Stimulated activated CD4-positive, alpha-beta T cell treated with anti-CD3 and anti-CD28 coated beads, Interleukin-4, amount 100 ng/mL, for 4 hours (primary cell): Measurements from ENCODE around the gene PDK2.
A peak's percentile ranks its signal among the peaks of the same experiment; 100 is the strongest.
"Not testable (repeated sequence)": the region's sequence is repeated elsewhere in the genome, so short reads cannot be mapped to it uniquely, and the experiment has no call there.

ENCODE experiments used
- DNase-seq, 2 experiments: peaks; one replicate each; pipeline ENCODE4 v3.0.0-alpha.2; 2020

PDK2 gene

GRCh38 chr17:50059256-50059655 is 35.9 kb upstream of the PDK2 start:
- DNase-seq: no peak

- DNase-seq: no peak
These were observed 35.3 kb upstream of the PDK2 start for GRCh38 chr17:50059759-50060273.

GRCh38 chr17:50060951-50061712 is 34.0 kb upstream of the PDK2 start:
- DNase-seq: no peak

- not testable (repeated sequence) for DNase-seq
These were observed 33.5 kb upstream of the PDK2 start for GRCh38 chr17:50061713-50062045.

DNA sequence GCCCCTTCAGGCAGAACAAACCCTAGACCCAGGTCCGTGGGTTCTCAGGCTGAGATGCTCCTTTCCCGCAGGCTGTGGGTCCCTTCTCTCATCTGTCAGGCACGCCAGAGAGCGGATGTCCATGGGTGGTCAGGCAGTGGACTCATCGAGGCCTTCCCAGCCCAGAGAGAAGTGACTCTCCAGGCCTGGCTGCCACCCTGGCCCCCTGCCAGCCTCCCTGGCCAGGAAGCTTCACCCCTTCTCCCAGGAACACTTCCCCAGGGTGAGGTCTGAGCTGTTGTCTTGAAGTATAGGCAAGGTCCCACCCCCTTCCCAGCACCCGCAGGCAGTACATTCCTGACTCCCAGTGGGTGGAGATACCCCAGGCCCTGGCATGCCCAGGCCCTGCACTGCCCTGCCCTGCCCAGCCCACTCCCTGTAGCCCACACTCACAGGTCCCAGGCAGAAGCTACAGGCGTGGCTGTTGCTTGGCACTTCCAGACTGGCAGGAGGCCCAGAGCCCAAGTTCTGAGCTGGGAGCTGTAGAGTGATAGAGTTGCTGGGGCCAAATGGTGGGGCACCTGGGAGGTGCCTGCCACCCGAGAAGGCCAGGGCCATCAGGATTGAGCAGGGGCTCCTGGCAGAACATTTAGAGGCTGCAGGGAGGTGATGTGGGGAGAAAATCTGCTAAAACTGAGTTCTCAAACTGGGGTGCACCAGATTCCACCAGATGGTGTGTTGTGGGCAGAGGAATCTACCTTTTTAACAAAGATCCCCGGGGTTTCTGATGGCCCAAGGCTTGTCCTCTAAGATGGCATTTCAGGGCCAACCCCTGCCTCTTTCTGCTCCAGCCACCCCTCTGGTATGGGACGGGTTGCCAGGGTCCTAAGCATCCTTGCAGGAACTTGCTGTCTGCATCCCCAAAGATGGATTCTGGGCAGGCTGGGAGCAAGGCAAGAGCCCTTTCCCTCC is 32.6 kb upstream of the PDK2 start:
- DNase-seq: no peak

- DNase-seq: no peak
These were observed 31.4 kb upstream of the PDK2 start for GRCh38 chr17:50063561-50064252.

GRCh38 chr17:50064253-50065001 is 30.7 kb upstream of the PDK2 start:
- DNase-seq: no peak

DNA sequence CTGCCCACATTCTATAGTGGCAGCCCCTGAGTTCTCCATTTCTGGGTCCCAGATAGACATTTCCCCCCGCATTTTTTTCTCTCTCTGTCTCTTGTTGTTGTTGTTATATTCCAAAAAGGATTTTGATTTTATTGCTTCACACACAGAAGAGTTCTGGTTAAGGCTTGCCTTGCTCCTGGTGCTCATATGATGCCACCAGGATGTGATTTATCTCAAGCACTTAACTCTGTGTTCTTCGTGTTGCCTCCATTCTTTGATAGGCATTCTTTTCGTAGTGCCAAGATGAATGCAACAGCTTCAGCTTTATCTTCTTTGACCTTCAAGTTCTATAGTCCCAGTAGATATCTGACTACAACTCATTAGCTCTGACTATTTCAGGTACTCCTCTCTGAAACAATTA is 30.1 kb upstream of the PDK2 start:
- DNase-seq: no peak

GRCh38 chr17:50066995-50067394 is 28.2 kb upstream of the PDK2 start:
- no peak for DNase-seq

GRCh38 chr17:50067996-50068395 is 27.2 kb upstream of the PDK2 start:
- DNase-seq: no peak

DNA sequence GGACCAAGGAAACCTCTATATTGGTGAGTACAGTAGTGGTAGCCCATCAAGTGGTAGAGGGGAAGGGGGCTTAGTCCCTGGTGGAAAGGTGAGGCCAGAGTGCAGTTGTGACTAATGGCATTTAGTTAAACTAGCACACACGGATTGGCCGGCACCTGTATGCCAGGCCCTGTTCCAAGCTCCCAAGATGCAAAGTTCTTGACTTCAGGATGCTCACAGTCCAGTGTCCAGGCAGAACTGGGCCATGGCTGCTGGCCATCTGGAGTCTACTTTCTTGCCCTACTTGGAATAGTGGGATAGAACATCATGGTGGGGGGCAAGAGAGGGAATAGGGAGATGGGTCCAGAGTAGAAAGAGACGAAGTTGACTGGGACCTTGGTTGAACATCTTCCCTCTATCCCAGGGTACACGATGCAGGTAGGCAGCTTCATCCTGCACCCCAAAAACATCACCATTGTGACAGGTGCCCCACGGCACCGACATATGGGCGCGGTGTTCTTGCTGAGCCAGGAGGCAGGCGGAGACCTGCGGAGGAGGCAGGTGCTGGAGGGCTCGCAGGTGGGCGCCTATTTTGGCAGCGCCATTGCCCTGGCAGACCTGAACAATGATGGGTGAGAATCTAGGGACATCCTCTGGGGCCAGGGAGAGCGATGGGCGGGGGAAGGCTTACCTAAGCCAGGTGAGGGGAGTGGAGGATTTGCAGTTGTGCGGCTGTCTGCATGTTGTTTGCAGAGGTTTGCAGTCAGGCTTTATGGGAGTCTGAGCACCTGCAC is 24.1 kb upstream of the PDK2 start:
- DNase-seq: no peak

- DNase-seq: no peak
These were observed 23.5 kb upstream of the PDK2 start for GRCh38 chr17:50071692-50072091.

GRCh38 chr17:50072130-50072529 is 23.0 kb upstream of the PDK2 start:
- no peak for DNase-seq

DNA sequence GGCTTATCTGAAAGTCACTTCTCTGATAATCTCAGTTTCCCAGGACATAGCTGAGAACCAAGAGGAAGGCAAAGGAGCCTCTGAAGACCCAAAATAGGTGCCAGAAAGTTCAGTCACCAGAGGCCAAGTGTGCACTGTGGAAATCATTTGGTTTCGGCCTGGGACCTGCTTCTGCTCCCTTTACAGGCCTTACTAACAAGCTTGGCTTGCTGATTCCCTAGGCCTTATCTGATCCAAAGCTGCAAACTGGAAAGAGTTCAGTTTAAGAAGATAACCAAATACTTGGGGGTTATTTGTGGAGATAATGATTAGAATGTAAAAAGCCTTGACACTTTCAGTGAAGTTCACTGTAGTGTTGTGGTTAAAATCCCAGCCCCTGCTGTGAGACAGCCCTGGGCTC is 22.2 kb upstream of the PDK2 start:
- no peak for DNase-seq

GRCh38 chr17:50074227-50074626 is 20.9 kb upstream of the PDK2 start:
- DNase-seq: no peak

DNA sequence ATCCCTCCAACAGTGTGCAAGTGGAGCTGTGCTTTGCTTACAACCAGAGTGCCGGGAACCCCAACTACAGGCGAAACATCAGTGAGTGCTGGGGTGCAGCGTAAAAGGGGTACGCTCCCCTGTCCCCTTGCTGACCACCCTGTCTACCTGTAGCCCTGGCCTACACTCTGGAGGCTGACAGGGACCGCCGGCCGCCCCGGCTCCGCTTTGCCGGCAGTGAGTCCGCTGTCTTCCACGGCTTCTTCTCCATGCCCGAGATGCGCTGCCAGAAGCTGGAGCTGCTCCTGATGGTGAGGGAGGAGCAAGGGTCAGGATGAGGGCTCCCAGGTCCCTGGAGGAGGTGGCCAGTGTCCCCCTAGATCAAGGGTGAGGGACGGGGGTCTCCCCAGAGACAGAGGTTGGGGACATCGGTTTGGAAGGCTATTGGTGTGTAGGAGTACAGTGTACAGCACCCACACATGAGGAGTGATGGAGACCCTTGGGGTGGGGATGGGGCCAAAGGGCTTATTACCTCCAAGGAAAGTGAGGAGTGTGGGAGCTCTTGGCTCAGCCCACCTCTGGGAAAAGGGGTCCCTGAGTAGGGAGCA is 19.6 kb upstream of the PDK2 start:
- no peak for DNase-seq

DNA sequence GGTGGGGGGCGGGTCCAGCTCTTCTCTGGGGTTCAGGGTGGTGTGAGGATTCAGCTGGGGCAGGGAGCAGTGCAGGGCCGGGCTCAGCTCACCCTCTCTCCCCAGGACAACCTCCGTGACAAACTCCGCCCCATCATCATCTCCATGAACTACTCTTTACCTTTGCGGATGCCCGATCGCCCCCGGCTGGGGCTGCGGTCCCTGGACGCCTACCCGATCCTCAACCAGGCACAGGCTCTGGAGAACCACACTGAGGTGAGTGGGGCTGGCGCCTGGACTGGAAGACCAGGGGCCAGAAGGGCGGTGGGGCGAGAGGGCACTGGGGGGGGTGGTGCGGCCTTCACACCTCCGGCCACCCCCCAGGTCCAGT is 18.9 kb upstream of the PDK2 start:
- no peak for DNase-seq

- DNase-seq: no peak
These were observed 18.4 kb upstream of the PDK2 start for GRCh38 chr17:50076591-50077235.

GRCh38 chr17:50078430-50078829 is 16.7 kb upstream of the PDK2 start:
- DNase-seq: no peak

GRCh38 chr17:50079334-50080095 is 15.6 kb upstream of the PDK2 start:
- DNase-seq: peak in 1 of 2 experiments; percentile 10
